Esophagus muscularis mucosa (tissue), 4 donors: ENCODE results near the gene USP36. TPM values are rescaled to one million over a fixed set of nuclear protein-coding genes. Genes with fewer than 3 reads are reported as not detected.
A peak's percentile ranks its signal among the peaks of the same experiment; 100 is the strongest.

Source experiments
- DNase-seq: peaks from one replicate; pipeline ENCODE4 v3.0.0-alpha.2; 2017; ENCODE audit errors: extremely low spot score
- H3K27ac ChIP-seq, 4 donors: fragments of 200-600 bp; sonication (generic); replicated peaks in 1 of 4; 1 replicate in 3 of 4; 2 replicates in 1 of 4; pipeline ENCODE4 v1.5.1; 2016 to 2019; ENCODE audit warnings: mild to moderate bottlenecking in 1 of 4
- H3K27me3 ChIP-seq, 4 donors: fragments of 200-600 bp; sonication (generic); one replicate each; pipeline versions ENCODE4 v1.5.1 to v1.6.0; 2016 to 2019
- H3K36me3 ChIP-seq, 4 donors: fragments of 200-600 bp; sonication (generic); one replicate each; pipeline ENCODE4 v1.5.1; 2016 to 2019
- H3K4me1 ChIP-seq, 4 donors: fragments of 200-600 bp; sonication (generic); one replicate each; pipeline ENCODE4 v1.5.1; 2016 to 2019
- H3K4me3 ChIP-seq, 4 donors: fragments of 200-600 bp; sonication (generic); 1 replicate in 2 of 4; 2 replicates in 2 of 4; pipeline ENCODE4 v1.5.1; 2016 to 2019; ENCODE audit warnings: mild to moderate bottlenecking in 4 of 4, moderate library complexity in 1 of 4
- H3K9me3 ChIP-seq, 4 donors: fragments of 200-600 bp; sonication (generic); 1 replicate in 3 of 4; 2 replicates in 1 of 4; pipeline ENCODE4 v1.5.1; 2016 to 2019
- EP300 ChIP-seq: sonication (generic); formaldehyde crosslinking; IDR thresholded peaks from one replicate; pipeline ENCODE4 v1.6.1; 2017; ENCODE audit warnings: antibody characterized with exemption
- POLR2A ChIP-seq: fragments of 450-650 bp; IDR thresholded peaks from one replicate; pipeline ENCODE4 v1.6.1; 2017; ENCODE audit warnings: antibody characterized with exemption, moderate library complexity, mild to moderate bottlenecking, low read depth
- POLR2AphosphoS5 ChIP-seq, 2 donors: sonication (generic); formaldehyde crosslinking; IDR thresholded peaks; one replicate each; pipeline ENCODE4 v1.6.1; 2017; ENCODE audit warnings: antibody characterized with exemption in 2 of 2
- WGBS: methylation state at CpG from one replicate; pipeline ENCODE4 v1.1.5; 2018; 5-methylcytosine and 5-hydroxymethylcytosine counted together
- intact Hi-C: fragments of 100-400 bp; cut with DNase I; formaldehyde crosslinking; loops from one replicate; pipeline ENCODE4 v1.15.1; 2023
- total RNA-seq, 4 donors: library from RNA; depleted of rRNA; stranded (reverse); fragments of >200 nt; gene quantifications; one replicate each; pipeline versions ENCODE4 v1.1.0 to v1.2.1, GENCODE V29; 2016
- TF ChIP-seq, protein P1 (sequence below), 3 experiments: fragments of 200-600 bp in 2 of 3; fragments of 450-650 bp in 1 of 3; sonication (generic) in 2 of 3; IDR thresholded peaks; one replicate each; pipeline ENCODE4 v1.5.1; 2017 to 2019; ENCODE audit warnings: antibody characterized with exemption in 3 of 3, mild to moderate bottlenecking in 2 of 3, moderate library complexity in 1 of 3

USP36 gene
- total RNA-seq, 4 donors from 2014 or later = 23.3 to 44.7 (median 32.2) TPM

DNA sequence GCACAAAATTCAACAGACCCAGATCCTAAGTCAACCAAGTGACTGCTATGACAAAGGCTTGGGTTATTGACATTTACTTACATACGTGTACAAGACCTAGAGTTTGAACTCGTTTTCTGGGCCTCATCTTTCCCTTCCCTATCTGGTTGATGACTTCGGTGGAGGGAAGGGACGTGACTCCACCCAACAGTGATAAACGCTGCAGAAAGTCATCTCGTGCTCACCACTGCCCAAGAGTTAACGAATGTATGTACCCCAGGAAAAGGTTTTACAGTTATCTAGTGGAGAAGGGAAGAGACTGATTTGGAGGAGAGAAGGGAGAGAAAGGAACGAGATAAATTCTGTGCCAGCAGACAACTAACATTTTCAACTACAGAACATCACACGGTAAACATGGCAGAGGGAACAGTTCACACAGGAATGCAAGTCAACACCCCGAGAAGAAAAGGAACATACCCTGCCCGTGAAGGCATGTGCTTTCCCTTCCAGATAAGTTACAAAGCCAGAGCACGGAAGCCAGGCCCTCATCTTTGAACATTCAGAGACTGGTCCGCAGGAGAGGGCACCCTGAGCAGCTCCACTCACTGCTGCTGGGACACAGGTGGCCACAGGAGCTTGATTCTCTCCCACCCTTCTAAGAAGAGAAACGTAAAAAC, 44.6 kb downstream of the USP36 start:
- no peaks in the 10 kb centered on the region for H3K9me3 ChIP-seq
- no peak for TF ChIP-seq POLR2A
- TF ChIP-seq, protein P1, sequence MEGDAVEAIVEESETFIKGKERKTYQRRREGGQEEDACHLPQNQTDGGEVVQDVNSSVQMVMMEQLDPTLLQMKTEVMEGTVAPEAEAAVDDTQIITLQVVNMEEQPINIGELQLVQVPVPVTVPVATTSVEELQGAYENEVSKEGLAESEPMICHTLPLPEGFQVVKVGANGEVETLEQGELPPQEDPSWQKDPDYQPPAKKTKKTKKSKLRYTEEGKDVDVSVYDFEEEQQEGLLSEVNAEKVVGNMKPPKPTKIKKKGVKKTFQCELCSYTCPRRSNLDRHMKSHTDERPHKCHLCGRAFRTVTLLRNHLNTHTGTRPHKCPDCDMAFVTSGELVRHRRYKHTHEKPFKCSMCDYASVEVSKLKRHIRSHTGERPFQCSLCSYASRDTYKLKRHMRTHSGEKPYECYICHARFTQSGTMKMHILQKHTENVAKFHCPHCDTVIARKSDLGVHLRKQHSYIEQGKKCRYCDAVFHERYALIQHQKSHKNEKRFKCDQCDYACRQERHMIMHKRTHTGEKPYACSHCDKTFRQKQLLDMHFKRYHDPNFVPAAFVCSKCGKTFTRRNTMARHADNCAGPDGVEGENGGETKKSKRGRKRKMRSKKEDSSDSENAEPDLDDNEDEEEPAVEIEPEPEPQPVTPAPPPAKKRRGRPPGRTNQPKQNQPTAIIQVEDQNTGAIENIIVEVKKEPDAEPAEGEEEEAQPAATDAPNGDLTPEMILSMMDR (IDR thresholded peaks at IDR 0.05) = no peak
- TF ChIP-seq POLR2AphosphoS5 (IDR thresholded peaks at IDR 0.05) = no peak
- no peak for TF ChIP-seq EP300
- 82% methylated on average over 14 of the region's 14 CpGs for WGBS
- no peaks in the 10 kb centered on the region for H3K27me3 ChIP-seq
- intact Hi-C loops = no loop called here
- DNase-seq = no peak
- no peak overlapping the region for H3K4me3 ChIP-seq
- H3K36me3 ChIP-seq = peaks cover 36 to 91% (median 78%) of the 10 kb centered on the region in 4 donors
- peaks cover 20 to 31% (median 26%) of the 10 kb centered on the region in 4 donors for H3K4me1 ChIP-seq
- peak overlapping the region in 1 of 4 donors; percentile 4 for H3K27ac ChIP-seq

DNA sequence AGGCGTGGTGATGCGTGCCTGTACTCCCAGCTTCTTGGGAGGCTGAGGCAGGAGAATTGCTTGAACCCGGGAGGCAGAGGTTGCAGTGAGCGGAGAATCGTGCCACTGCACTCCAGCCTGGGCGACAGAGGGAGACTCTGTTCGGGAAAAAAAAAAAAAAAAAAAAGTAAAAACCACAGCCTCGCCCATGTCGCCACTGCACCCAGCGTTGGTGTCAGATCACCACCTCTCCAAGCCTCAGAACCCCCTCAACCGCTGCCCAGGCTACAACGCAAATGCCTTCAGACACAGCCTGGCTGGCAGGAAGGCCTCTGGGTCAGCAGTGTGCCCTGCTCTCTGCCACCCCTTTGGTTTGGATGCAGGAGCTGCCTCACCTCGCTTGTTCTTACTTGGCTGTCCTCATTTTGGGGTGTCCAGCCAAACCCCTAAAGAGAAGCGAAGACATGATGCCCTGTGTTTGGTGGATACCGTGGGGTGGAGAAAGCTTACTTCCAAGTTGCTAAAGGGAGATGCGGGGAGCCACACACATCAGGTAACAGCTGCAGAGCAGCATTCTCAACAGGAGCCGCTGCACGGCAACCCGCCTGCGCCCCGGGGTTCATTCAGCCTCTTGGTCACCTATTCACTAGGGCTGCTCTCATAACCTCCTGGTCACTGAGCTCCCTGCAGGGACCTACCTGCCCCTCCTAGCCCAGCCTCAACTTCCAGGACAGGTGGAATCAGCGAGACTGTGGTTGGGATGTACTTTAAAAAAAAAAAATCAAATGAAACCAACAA, 45.6 kb downstream of the USP36 start:
- intact Hi-C loops = no loop called here
- no peak for DNase-seq
- no peaks in the 10 kb centered on the region for H3K27me3 ChIP-seq
- H3K9me3 ChIP-seq = no peaks in the 10 kb centered on the region
- H3K27ac ChIP-seq = no peak overlapping the region
- no peak overlapping the region for H3K4me3 ChIP-seq
- peaks cover 28 to 34% (median 32%) of the 10 kb centered on the region in 4 donors for H3K4me1 ChIP-seq
- 91% methylated on average over 22 of the region's 22 CpGs for WGBS
- TF ChIP-seq POLR2A = no peak
- TF ChIP-seq, protein P1 (IDR thresholded peaks at IDR 0.05) = no peak
- no peak for TF ChIP-seq EP300
- TF ChIP-seq POLR2AphosphoS5 (IDR thresholded peaks at IDR 0.05) = no peak
- H3K36me3 ChIP-seq = peaks cover 36 to 83% (median 71%) of the 10 kb centered on the region in 4 donors

DNA sequence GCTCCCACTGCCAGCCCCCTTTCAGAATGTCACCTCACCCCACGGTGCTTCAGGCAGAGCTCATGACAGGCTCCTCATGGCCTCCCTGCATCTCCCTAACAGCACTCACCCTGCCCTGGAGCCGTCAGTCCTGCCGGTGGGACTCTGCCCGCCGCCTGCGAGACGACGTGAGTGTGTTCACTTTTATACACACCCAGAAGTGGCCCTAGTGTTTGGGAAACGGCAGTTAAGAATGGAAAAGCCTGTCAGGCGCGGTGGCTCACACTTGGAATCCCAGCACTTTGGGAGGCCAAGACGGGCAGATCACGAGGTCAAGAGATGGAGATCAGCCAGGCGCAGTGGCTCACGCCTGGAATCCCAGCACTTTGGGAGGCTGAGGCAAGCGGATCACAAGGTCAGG, 46.2 kb downstream of the USP36 start:
- no peak overlapping the region for H3K27ac ChIP-seq
- H3K27me3 ChIP-seq = no peaks in the 10 kb centered on the region
- no peak for DNase-seq
- intact Hi-C loops = no loop called here
- no peak overlapping the region for H3K4me3 ChIP-seq
- H3K4me1 ChIP-seq = peaks cover 34 to 39% (median 37%) of the 10 kb centered on the region in 4 donors
- TF ChIP-seq POLR2A = no peak
- TF ChIP-seq POLR2AphosphoS5 (IDR thresholded peaks at IDR 0.05) = no peak
- no peak for TF ChIP-seq EP300
- TF ChIP-seq, protein P1 (IDR thresholded peaks at IDR 0.05) = no peak
- peaks cover 36 to 80% (median 67%) of the 10 kb centered on the region in 4 donors for H3K36me3 ChIP-seq
- WGBS = 87% methylated on average over 16 of the region's 16 CpGs
- H3K9me3 ChIP-seq = no peaks in the 10 kb centered on the region

DNA sequence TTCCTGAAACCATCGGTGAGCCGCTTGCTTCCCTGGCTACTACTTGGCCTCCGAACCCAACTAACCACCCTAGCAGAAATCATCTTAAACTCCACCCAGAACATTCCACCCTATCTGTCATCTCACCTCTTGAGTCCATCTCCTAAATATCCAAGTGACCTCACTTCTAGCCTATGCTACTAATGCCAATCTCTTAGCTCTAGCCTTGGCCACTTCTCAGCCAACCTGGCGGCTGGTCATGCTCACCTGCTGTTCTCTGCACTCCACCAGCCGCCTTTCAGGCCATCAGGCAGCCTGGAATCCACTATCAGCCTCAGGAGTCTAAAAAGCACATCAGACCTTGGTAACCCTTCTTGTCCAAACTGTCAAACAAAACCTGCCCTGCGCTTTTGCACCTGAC, 46.6 kb downstream of the USP36 start:
- no peaks in the 10 kb centered on the region for H3K9me3 ChIP-seq
- WGBS = 80% methylated on average over 6 of the region's 6 CpGs
- intact Hi-C loops = no loop called here
- H3K27me3 ChIP-seq = no peaks in the 10 kb centered on the region
- H3K36me3 ChIP-seq = peaks cover 36 to 76% (median 63%) of the 10 kb centered on the region in 4 donors
- DNase-seq = no peak
- TF ChIP-seq POLR2AphosphoS5 (IDR thresholded peaks at IDR 0.05) (no peak), POLR2A (no peak), EP300 (no peak)
- TF ChIP-seq, protein P1 (IDR thresholded peaks at IDR 0.05) = no peak
- H3K4me3 ChIP-seq = no peak overlapping the region
- H3K4me1 ChIP-seq = peaks cover 38 to 42% (median 40%) of the 10 kb centered on the region in 4 donors
- H3K27ac ChIP-seq = no peak overlapping the region
